ENCODE data around the gene HNRNPUL2.
A peak's percentile ranks its signal among the peaks of the same experiment; 100 is the strongest.
"Not testable (repeated sequence)": the region's sequence is repeated elsewhere in the genome, so short reads cannot be mapped to it uniquely, and the experiment has no call there.

Gene HNRNPUL2

GRCh38 chr11:62694455-62695167 lies 32.6 kb downstream of the HNRNPUL2 start:
- H3K4me3 Mint-ChIP-seq = no peak overlapping the region
- peaks cover 33% of the 10 kb centered on the region for H3K36me3 Mint-ChIP-seq
- peaks cover 10% of the 10 kb centered on the region for H3K4me1 Mint-ChIP-seq
- peak overlapping the region; percentile 56 for H3K27ac Mint-ChIP-seq
- ATAC-seq = peak; percentile 76
- H3K9me3 Mint-ChIP-seq = no peaks in the 10 kb centered on the region
- no peaks in the 10 kb centered on the region for H3K27me3 Mint-ChIP-seq

- peaks cover 34% of the 10 kb centered on the region for H3K36me3 Mint-ChIP-seq
- not testable (repeated sequence) for H3K4me3 Mint-ChIP-seq, H3K9me3 Mint-ChIP-seq, H3K4me1 Mint-ChIP-seq, H3K27ac Mint-ChIP-seq, ATAC-seq, H3K27me3 Mint-ChIP-seq
Observed at GRCh38 chr11:62693624-62694023, 33.6 kb downstream of the HNRNPUL2 start.

DNA sequence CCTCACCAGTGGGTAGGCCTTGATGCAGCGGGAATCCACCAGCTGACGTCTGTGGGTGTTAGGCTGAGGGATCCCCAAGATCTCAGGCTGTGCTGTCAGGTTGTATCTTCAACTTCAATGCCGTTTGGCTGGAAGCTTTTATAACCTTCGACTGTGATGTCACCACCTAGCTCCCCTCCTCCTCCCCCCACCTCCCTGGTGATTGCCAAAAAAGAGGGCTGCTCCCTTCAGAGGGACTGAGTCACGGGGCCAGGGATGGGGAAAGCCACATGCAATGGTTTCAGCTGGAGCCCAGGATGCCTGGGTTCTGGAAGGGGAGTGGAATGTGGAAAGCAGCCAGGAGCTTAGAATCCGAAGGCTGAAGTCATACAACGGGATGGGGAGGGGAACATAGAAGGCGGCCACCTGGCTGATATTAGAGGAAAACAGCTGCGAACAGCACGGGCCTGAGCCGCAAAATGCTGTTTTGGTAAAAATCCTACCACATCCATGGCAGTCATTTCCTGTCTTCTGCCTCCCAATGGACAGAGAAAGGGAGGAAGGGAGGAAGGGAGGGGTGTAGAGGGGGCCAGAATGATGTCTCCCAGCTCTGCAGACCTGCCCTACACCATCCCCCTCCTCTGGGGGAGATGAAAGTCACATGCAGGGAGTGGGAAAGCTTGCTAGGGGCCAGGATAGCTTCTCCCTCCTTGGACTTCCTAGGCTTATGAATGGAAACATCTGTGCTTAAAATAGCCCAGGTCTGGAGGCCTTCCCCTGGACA lies 37.7 kb downstream of the HNRNPUL2 start, which contains the start of gene LRRN4CL:
Gene LRRN4CL (minus strand): TSS at position 110 of the 763 bp plus-strand sequence. CDS start 1,022 bp downstream, outside the sequence.
- H3K36me3 Mint-ChIP-seq = peaks cover 30% of the 10 kb centered on the region
- H3K27ac Mint-ChIP-seq = no peak within 1 kb of the TSS
- H3K9me3 Mint-ChIP-seq = no peaks in the 10 kb centered on the region
- H3K4me3 Mint-ChIP-seq = no peak within 1 kb of the TSS
- H3K27me3 Mint-ChIP-seq = peaks cover 9% of the 10 kb centered on the region
- H3K4me1 Mint-ChIP-seq = peaks cover 3% of the 10 kb centered on the region
- no peak for ATAC-seq

DNA sequence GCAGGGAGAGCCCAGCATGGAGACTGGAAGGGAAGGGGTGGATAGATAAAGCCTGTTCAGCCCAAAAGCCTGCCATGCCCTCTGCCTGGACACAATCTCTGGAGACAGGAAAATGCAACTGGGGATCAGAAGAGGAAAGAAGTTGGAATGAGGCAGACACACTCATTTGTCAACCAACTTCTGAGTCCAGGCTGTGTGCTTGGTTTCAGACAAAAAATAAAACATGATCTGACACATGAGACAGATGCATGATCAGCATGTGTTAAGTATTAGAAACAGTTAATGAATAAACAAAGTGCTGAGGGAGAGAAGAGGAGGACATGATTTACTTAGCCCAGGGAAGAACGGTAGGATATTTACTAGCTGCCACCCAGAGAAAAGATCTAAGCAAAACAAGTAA lies 38.8 kb downstream of the HNRNPUL2 start:
- H3K9me3 Mint-ChIP-seq = no peaks in the 10 kb centered on the region
- peaks cover 27% of the 10 kb centered on the region for H3K36me3 Mint-ChIP-seq
- H3K27me3 Mint-ChIP-seq = peaks cover 9% of the 10 kb centered on the region
- H3K4me3 Mint-ChIP-seq = no peak overlapping the region
- no peak for ATAC-seq
- H3K4me1 Mint-ChIP-seq = no peaks in the 10 kb centered on the region
- no peak overlapping the region for H3K27ac Mint-ChIP-seq

- Mint-ChIP-seq H3K9me3 (no peaks in the 10 kb centered on the region), H3K4me1 (no peaks in the 10 kb centered on the region), H3K36me3 (peaks cover 23% of the 10 kb centered on the region), H3K27me3 (peaks cover 9% of the 10 kb centered on the region), H3K4me3 (no peak overlapping the region), H3K27ac (no peak overlapping the region)
- peak; percentile 27 for ATAC-seq
Observed at GRCh38 chr11:62687508-62688396, 39.5 kb downstream of the HNRNPUL2 start.

DNA sequence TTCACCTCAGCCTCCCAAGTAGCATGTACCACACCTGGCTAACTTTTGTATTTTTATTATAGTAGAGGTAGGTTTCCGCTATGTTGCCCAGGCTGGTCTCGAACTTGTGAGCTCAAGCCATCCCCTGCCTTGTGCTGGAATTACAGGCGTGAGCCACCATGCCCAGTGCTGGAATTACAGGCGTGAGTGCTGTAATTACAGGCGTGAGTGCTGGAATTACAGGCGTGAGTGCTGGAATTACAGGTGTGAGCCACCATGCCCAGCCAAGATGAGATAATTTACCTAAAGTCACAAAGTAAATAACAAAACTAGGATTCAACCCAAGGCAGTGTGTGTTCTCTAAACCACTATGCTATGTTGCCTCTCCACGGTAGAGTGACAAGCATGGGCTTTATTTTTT lies 44.7 kb downstream of the HNRNPUL2 start:
- Mint-ChIP-seq H3K36me3 (peaks cover 7% of the 10 kb centered on the region), H3K27me3 (no peaks in the 10 kb centered on the region), H3K4me1 (peaks cover 25% of the 10 kb centered on the region), H3K4me3 (no peak overlapping the region), H3K9me3 (no peaks in the 10 kb centered on the region), H3K27ac (no peak overlapping the region)
- ATAC-seq = no peak

DNA sequence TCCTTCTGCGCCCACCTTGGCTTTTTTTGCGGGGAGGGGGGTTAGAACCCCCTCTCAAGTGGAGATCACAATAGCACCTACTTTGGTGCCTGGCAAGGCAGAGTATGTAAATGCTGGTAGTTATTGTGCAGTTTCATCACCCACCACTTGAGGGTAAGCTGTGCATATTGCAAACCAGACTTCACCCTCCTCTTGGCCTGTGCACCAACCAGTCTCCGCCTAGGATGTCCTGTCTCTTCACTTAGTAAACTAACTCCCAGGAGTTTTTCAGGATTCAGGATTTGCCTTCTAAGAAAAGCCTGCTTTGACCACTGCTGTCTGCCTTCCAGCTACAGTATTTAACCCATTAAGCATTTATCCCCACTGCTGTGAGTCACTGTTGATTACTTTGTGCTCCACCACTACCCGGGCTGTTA lies 46.4 kb downstream of the HNRNPUL2 start:
- no peaks in the 10 kb centered on the region for H3K9me3 Mint-ChIP-seq
- H3K27ac Mint-ChIP-seq = peak overlapping the region; percentile 71
- no peak overlapping the region for H3K4me3 Mint-ChIP-seq
- no peaks in the 10 kb centered on the region for H3K27me3 Mint-ChIP-seq
- peak; percentile 82 for ATAC-seq
- peaks cover 40% of the 10 kb centered on the region for H3K4me1 Mint-ChIP-seq
- peaks cover 23% of the 10 kb centered on the region for H3K36me3 Mint-ChIP-seq

DNA sequence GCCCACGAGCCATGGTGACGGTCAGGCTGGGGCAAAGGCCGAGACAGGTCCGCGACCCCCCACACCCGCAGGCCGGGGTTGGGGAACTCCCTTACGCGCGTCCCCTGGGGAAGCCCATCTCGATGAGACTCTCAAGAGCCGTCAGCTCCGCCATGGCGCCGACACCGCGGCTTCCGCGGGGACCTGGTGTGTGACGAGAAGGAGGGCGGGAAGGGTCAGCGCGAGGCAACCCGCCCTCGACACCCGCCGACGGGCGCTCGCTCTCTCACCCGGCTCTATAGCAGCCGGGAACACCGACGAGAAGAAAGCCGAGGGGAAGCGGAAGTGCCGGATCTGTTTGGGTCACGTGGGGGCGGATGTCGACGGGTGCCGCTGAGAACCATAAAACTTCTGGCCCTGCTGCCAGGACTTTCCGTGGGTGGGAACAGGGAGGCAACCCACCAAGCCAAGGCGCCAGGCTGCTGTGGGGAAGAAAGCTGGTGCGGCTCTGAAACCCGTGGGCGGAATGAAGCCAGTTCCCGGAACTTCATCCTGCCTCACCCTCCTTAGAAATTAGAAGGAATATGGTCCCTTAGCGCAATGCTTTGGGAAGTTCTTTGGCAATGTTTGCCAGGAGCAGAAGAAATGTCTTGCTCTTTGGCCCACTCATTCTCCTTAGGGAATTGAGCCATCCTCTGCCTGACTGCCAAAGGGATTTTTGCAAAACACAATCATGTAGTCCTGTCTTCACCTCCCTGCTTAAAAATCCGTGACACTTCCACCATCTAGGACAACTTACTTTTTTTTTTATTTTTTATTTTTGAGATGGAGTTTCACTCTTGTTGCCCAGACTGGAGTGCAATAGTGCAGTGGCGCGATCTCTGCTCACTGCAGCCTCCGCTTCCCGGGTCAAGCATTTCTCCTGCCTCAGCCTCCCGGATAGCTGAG lies 48.2 kb downstream of the HNRNPUL2 start, which contains the start of gene UBXN1:
Gene UBXN1 (minus strand): TSS at position 304 of the 927 bp plus-strand sequence. CDS start 150 bp downstream, at position 154.
- Mint-ChIP-seq H3K36me3 (peaks cover 29% of the 10 kb centered on the region), H3K4me3 (peak within 1 kb of the TSS; percentile 81), H3K27me3 (no peaks in the 10 kb centered on the region), H3K27ac (peak within 1 kb of the TSS; percentile 96), H3K9me3 (no peaks in the 10 kb centered on the region), H3K4me1 (peaks cover 47% of the 10 kb centered on the region)
- ATAC-seq = peak; percentile 90

GRCh38 chr11:62678433-62678769 lies 48.9 kb downstream of the HNRNPUL2 start:
- Mint-ChIP-seq H3K36me3 (peaks cover 29% of the 10 kb centered on the region), H3K27me3 (no peaks in the 10 kb centered on the region), H3K27ac (peak overlapping the region; percentile 96), H3K4me1 (peaks cover 47% of the 10 kb centered on the region), H3K9me3 (no peaks in the 10 kb centered on the region), H3K4me3 (peak overlapping the region; percentile 81)
- peak; percentile 3 for ATAC-seq

DNA sequence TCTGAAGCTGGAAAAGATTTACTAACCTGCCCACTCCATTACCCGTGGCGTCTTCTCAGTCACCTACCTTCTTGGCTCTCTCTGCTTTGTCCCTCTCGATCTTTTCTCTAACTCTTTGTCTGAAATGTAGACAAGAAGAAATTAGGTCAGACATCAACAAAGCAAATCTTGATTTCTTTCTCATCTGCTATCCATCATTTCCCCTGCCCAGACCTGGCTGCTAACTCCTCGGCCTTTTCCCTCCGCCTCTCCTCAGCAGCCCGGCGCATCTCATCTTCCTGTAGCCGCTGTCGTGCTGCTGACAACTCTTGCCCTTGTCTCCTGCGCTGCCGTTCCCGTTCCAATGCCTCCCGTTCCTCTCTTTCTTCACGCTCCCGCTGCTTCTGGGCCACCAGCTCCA lies 49.5 kb downstream of the HNRNPUL2 start:
- H3K9me3 Mint-ChIP-seq = no peaks in the 10 kb centered on the region
- no peaks in the 10 kb centered on the region for H3K27me3 Mint-ChIP-seq
- H3K4me1 Mint-ChIP-seq = peaks cover 51% of the 10 kb centered on the region
- peaks cover 29% of the 10 kb centered on the region for H3K36me3 Mint-ChIP-seq
- peak overlapping the region; percentile 96 for H3K27ac Mint-ChIP-seq
- ATAC-seq = no peak
- peak overlapping the region; percentile 81 for H3K4me3 Mint-ChIP-seq

DNA sequence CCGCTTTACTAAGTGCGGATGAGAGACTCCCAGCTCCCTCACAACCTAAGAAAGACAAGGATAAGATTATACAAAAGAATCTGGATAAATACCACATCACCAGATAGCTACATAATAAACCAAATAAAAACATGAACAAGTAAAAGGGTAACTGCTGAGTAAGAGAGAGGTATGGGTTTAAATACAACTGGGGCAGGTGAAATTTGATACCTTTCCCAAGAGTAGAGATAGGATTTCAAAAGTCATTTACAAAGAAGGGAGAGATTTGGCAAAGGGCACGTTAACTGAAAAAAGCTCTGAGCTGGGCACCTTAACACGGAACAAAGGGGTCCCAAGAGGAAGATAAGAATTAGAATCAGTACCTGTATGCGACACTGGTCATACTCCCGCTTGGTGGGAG lies 50.1 kb downstream of the HNRNPUL2 start:
- Mint-ChIP-seq H3K36me3 (peaks cover 29% of the 10 kb centered on the region), H3K4me1 (peaks cover 56% of the 10 kb centered on the region), H3K27me3 (no peaks in the 10 kb centered on the region), H3K27ac (peak overlapping the region; percentile 55), H3K9me3 (no peaks in the 10 kb centered on the region), H3K4me3 (peak overlapping the region; percentile 25)
- no peak for ATAC-seq

- peaks cover 56% of the 10 kb centered on the region for H3K4me1 Mint-ChIP-seq
Observed at GRCh38 chr11:62676698-62677097, 50.6 kb downstream of the HNRNPUL2 start.

GRCh38 chr11:62675415-62675814 lies 51.8 kb downstream of the HNRNPUL2 start:
- not testable (repeated sequence) for H3K27ac Mint-ChIP-seq, H3K27me3 Mint-ChIP-seq, H3K9me3 Mint-ChIP-seq, ATAC-seq, H3K4me3 Mint-ChIP-seq
- peaks cover 57% of the 10 kb centered on the region for H3K4me1 Mint-ChIP-seq
- H3K36me3 Mint-ChIP-seq = peaks cover 29% of the 10 kb centered on the region

More at GRCh38 chr11:62676698-62677097, 50.6 kb downstream of the HNRNPUL2 start:
- H3K27ac Mint-ChIP-seq = peak overlapping the region; percentile 55
- H3K27me3 Mint-ChIP-seq = no peaks in the 10 kb centered on the region
- peaks cover 29% of the 10 kb centered on the region for H3K36me3 Mint-ChIP-seq
- H3K4me3 Mint-ChIP-seq = peak overlapping the region; percentile 25
- H3K9me3 Mint-ChIP-seq = no peaks in the 10 kb centered on the region
- ATAC-seq = no peak

- no peak for ATAC-seq
- H3K9me3 Mint-ChIP-seq = no peaks in the 10 kb centered on the region
- H3K4me1 Mint-ChIP-seq = peaks cover 63% of the 10 kb centered on the region
- peak overlapping the region; percentile 98 for H3K4me3 Mint-ChIP-seq
- no peaks in the 10 kb centered on the region for H3K27me3 Mint-ChIP-seq
- no peak overlapping the region for H3K27ac Mint-ChIP-seq
- H3K36me3 Mint-ChIP-seq = peaks cover 34% of the 10 kb centered on the region
Observed at GRCh38 chr11:62673196-62673525, 54.1 kb downstream of the HNRNPUL2 start.

All from stimulated activated memory B cell treated with anti-CD40 and anti-IgM and Interleukin-4, amounts not matched to agents 10 μg/mL and 1 μg/mL and 100 μg/mL, for 72 hours (primary cell).